Neural crest cell (in vitro differentiated cells): Measurements from ENCODE around the gene CFTR. TPM values are rescaled to one million over a fixed set of nuclear protein-coding genes. Genes with fewer than 3 reads are reported as not detected.

Experiments
- DNase-seq: peaks from one replicate; pipeline ENCODE4 v3.0.0; 2021; ENCODE audit warnings: low read depth, mixed read lengths, low spot score
- H3K27ac Mint-ChIP-seq: one replicate; pipeline ENCODE4 v1.8.0; 2021; ENCODE audit warnings: mild to moderate bottlenecking, mixed read lengths; ENCODE audit not compliant: unreplicated experiment
- H3K27me3 Mint-ChIP-seq: 2 replicates; pipeline ENCODE4 v1.8.0; 2021; ENCODE audit warnings: low read depth, mild to moderate bottlenecking, mixed read lengths
- H3K36me3 Mint-ChIP-seq: 2 replicates; pipeline ENCODE4 v1.8.0; 2021; ENCODE audit warnings: low read depth, mild to moderate bottlenecking, mixed read lengths
- H3K4me1 Mint-ChIP-seq: 2 replicates; pipeline ENCODE4 v1.8.0; 2021; ENCODE audit warnings: mixed read lengths
- H3K4me3 Mint-ChIP-seq: one replicate; pipeline ENCODE4 v1.8.0; 2021; ENCODE audit warnings: mild to moderate bottlenecking, mixed read lengths
- H3K9me3 Mint-ChIP-seq: 2 replicates; pipeline ENCODE4 v1.8.0; 2021; ENCODE audit warnings: mixed read lengths
- CTCF ChIP-seq: fragments of 200-600 bp; sonication (generic); conservative IDR thresholded peaks from 2 replicates; pipeline ENCODE4 v1.5.0; 2021; ENCODE audit warnings: antibody characterized with exemption, mild to moderate bottlenecking
- total RNA-seq: library from RNA; stranded (reverse); gene quantifications from 2 replicates; pipeline ENCODE4 v1.2.1, GENCODE V29; 2021

Gene CFTR
- total RNA-seq, 1 donor from 2014 or later, result not detected

- no peaks in the 10 kb centered on the region for H3K36me3 Mint-ChIP-seq
- no peak overlapping the region for H3K27ac Mint-ChIP-seq
- H3K4me3 Mint-ChIP-seq, result no peak overlapping the region
- DNase-seq, result no peak
- TF ChIP-seq CTCF, result no peak
- peaks cover 20% of the 10 kb centered on the region for H3K27me3 Mint-ChIP-seq
- no peaks in the 10 kb centered on the region for H3K9me3 Mint-ChIP-seq
- no peaks in the 10 kb centered on the region for H3K4me1 Mint-ChIP-seq
Measured at GRCh38 chr7:117472335-117472734, 7.5 kb upstream of the CFTR start.

- no peak for DNase-seq
- Mint-ChIP-seq H3K9me3 (no peaks in the 10 kb centered on the region), H3K27me3 (peaks cover 64% of the 10 kb centered on the region), H3K36me3 (no peaks in the 10 kb centered on the region), H3K4me1 (peaks cover 12% of the 10 kb centered on the region), H3K27ac (no peak overlapping the region), H3K4me3 (no peak overlapping the region)
- no peak for TF ChIP-seq CTCF
Measured at GRCh38 chr7:117476557-117477215, 3.1 kb upstream of the CFTR start.

GRCh38 chr7:117478836-117479224 lies 995 bp upstream of the CFTR start:
- H3K27ac Mint-ChIP-seq, result no peak overlapping the region
- H3K27me3 Mint-ChIP-seq, result peaks cover 70% of the 10 kb centered on the region
- TF ChIP-seq CTCF, result no peak
- H3K4me3 Mint-ChIP-seq, result peak overlapping the region; percentile 83
- H3K9me3 Mint-ChIP-seq, result no peaks in the 10 kb centered on the region
- DNase-seq, result no peak
- H3K4me1 Mint-ChIP-seq, result peaks cover 12% of the 10 kb centered on the region
- no peaks in the 10 kb centered on the region for H3K36me3 Mint-ChIP-seq

- peaks cover 70% of the 10 kb centered on the region for H3K27me3 Mint-ChIP-seq
- peaks cover 13% of the 10 kb centered on the region for H3K4me1 Mint-ChIP-seq
- H3K27ac Mint-ChIP-seq, result no peak overlapping the region
- TF ChIP-seq CTCF, result no peak
- DNase-seq, result no peak
- H3K4me3 Mint-ChIP-seq, result peak overlapping the region; percentile 83
- no peaks in the 10 kb centered on the region for H3K9me3 Mint-ChIP-seq
- no peaks in the 10 kb centered on the region for H3K36me3 Mint-ChIP-seq
Measured at GRCh38 chr7:117480055-117480362, 184 bp downstream of the CFTR start.

- H3K36me3 Mint-ChIP-seq, result no peaks in the 10 kb centered on the region
- no peak overlapping the region for H3K4me3 Mint-ChIP-seq
- no peak for DNase-seq
- peaks cover 63% of the 10 kb centered on the region for H3K27me3 Mint-ChIP-seq
- H3K9me3 Mint-ChIP-seq, result no peaks in the 10 kb centered on the region
- no peak for TF ChIP-seq CTCF
- H3K4me1 Mint-ChIP-seq, result peaks cover 21% of the 10 kb centered on the region
- H3K27ac Mint-ChIP-seq, result no peak overlapping the region
Measured at GRCh38 chr7:117480978-117481377, 1.2 kb downstream of the CFTR start.
